OCI-LY3 (cell line): Measurements from ENCODE around the gene DNASE1L1.

Source experiments
- EZH2phosphoT487 ChIP-seq: fragments of 200-600 bp; shearing (Covaris generic); IDR thresholded peaks from 2 replicates; pipeline ENCODE4 v1.6.1; 2018; ENCODE audit warnings: antibody characterized with exemption, mixed run types, low read depth
- TF ChIP-seq, protein P1 (sequence below): fragments of 200-600, 300-600 bp; sonication (generic); IDR thresholded peaks from 2 replicates; pipeline ENCODE4 v1.5.1; 2014; ENCODE audit warnings: antibody characterized with exemption, low read length, low read depth

DNA sequence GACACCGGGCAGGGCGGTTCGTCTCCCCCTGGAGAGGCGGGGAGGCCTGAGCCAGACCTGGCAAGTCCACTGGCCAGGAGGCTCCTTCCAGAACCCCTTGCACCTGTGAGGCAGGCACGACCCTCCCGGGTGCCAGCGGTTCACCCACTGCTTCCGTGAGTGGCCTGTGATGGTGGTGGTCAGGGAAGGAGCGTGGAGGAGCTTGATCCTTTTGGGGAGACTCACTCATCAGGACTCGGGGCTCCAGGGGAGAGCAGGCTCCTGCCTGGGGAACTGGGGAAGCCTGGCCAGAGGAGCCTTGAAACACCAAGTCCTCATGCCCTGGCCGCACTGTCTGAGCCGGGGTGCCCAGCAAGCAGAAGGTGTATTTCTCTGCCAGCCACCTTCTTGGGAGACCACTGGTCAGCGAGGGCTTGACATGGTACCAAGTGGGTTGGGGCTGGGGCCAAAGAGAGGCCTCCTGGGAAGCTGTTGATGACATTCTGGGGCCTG lies 35.7 kb upstream of the DNASE1L1 start:
- TF ChIP-seq EZH2phosphoT487: no peak
- TF ChIP-seq, protein P1, sequence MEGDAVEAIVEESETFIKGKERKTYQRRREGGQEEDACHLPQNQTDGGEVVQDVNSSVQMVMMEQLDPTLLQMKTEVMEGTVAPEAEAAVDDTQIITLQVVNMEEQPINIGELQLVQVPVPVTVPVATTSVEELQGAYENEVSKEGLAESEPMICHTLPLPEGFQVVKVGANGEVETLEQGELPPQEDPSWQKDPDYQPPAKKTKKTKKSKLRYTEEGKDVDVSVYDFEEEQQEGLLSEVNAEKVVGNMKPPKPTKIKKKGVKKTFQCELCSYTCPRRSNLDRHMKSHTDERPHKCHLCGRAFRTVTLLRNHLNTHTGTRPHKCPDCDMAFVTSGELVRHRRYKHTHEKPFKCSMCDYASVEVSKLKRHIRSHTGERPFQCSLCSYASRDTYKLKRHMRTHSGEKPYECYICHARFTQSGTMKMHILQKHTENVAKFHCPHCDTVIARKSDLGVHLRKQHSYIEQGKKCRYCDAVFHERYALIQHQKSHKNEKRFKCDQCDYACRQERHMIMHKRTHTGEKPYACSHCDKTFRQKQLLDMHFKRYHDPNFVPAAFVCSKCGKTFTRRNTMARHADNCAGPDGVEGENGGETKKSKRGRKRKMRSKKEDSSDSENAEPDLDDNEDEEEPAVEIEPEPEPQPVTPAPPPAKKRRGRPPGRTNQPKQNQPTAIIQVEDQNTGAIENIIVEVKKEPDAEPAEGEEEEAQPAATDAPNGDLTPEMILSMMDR: no peak
